GM18517 (cell line): ENCODE results near the gene INHBE.

Experiments used
- ATAC-seq: cut with Tn5 transposase; IDR thresholded peaks from one replicate; pipeline ENCODE4 v1.9.1; 2021; ENCODE audit warnings: mild to moderate bottlenecking, moderate library complexity; ENCODE audit not compliant: unreplicated experiment

INHBE gene

GRCh38 chr12:57460468-57460784, 5.3 kb downstream of the INHBE start:
- ATAC-seq, result no peak

GRCh38 chr12:57460841-57461275, 5.8 kb downstream of the INHBE start:
- ATAC-seq, result no peak

- ATAC-seq, result no peak
These were observed 6.3 kb downstream of the INHBE start for GRCh38 chr12:57461276-57461916.

GRCh38 chr12:57461917-57462250, 6.8 kb downstream of the INHBE start:
- ATAC-seq, result no peak

- peak; percentile 65 for ATAC-seq
These were observed 7.3 kb downstream of the INHBE start for GRCh38 chr12:57462251-57462911.

- ATAC-seq, result no peak
These were observed 7.8 kb downstream of the INHBE start for GRCh38 chr12:57462912-57463253.

GRCh38 chr12:57464569-57464968, 9.5 kb downstream of the INHBE start:
- ATAC-seq, result no peak

- no peak for ATAC-seq
These were observed 10.1 kb downstream of the INHBE start for GRCh38 chr12:57465030-57465746.

- ATAC-seq, result no peak
These were observed 10.8 kb downstream of the INHBE start for GRCh38 chr12:57465747-57466505.

GRCh38 chr12:57467212-57467874, 12.2 kb downstream of the INHBE start:
- no peak for ATAC-seq

- no peak for ATAC-seq
These were observed 12.8 kb downstream of the INHBE start for GRCh38 chr12:57467915-57468314.

- no peak for ATAC-seq
These were observed 14.4 kb downstream of the INHBE start for GRCh38 chr12:57469296-57470164.

- no peak for ATAC-seq
These were observed 15.3 kb downstream of the INHBE start for GRCh38 chr12:57470286-57470969.

GRCh38 chr12:57470970-57471656, 16.0 kb downstream of the INHBE start:
- no peak for ATAC-seq

- ATAC-seq, result no peak
These were observed 16.6 kb downstream of the INHBE start for GRCh38 chr12:57471661-57472060.

- no peak for ATAC-seq
These were observed 17.3 kb downstream of the INHBE start for GRCh38 chr12:57472391-57472790.

GRCh38 chr12:57473392-57473791, 18.3 kb downstream of the INHBE start:
- ATAC-seq, result no peak

GRCh38 chr12:57473886-57474285, 18.8 kb downstream of the INHBE start:
- ATAC-seq, result no peak

GRCh38 chr12:57474430-57474829, 19.3 kb downstream of the INHBE start:
- ATAC-seq, result no peak
